H1 (cell line): ENCODE results near the gene SPON2. TPM values are rescaled to one million over a fixed set of nuclear protein-coding genes. Genes with fewer than 3 reads are reported as not detected.

Experiments used
- polyA plus RNA-seq, 7 experiments: library from polyadenylated mRNA; depleted of rRNA in 3 of 7; stranded (reverse) in 5 of 7; unstranded in 2 of 7; fragments of >200 nt in 5 of 7; fragments of 200-250 nt in 2 of 7; gene quantifications; 1 replicate in 5 of 7; 2 replicates in 1 of 7; 4 replicates in 1 of 7; pipeline versions ENCODE4 v1.2.1 to v1.2.3, GENCODE V29; 2011 to 2013; ENCODE audit warnings: missing spikeins in 2 of 7, mixed read lengths in 2 of 7
- total RNA-seq: library from RNA; stranded (reverse); fragmentation: NEBNext Ultra II Directional; extraction: Animal tissue kit (Norgen Biotek cat#: 25700); gene quantifications from 2 replicates; pipeline ENCODE4 v1.2.1, GENCODE V29; 2021
- TF ChIP-seq, protein P1 (sequence below), 3 experiments: IDR thresholded peaks; 1 replicate in 2 of 3; 2 replicates in 1 of 3; pipeline versions ENCODE4 v1.5.1 to v1.6.1; 2011; ENCODE audit warnings: low read length in 3 of 3, mild to moderate bottlenecking in 3 of 3, inconsistent platforms in 2 of 3, low read depth in 1 of 3, moderate library complexity in 1 of 3; ENCODE audit not compliant: insufficient read depth in 1 of 3; ENCODE audit errors: control extremely low read depth in 1 of 3

SPON2 gene
- total and polyA plus RNA-seq, 2 of the 8 experiments (the other 6 are each of a cell fraction or from before 2014, with no cell fraction given) = 2.8 to 3.2 TPM

DNA sequence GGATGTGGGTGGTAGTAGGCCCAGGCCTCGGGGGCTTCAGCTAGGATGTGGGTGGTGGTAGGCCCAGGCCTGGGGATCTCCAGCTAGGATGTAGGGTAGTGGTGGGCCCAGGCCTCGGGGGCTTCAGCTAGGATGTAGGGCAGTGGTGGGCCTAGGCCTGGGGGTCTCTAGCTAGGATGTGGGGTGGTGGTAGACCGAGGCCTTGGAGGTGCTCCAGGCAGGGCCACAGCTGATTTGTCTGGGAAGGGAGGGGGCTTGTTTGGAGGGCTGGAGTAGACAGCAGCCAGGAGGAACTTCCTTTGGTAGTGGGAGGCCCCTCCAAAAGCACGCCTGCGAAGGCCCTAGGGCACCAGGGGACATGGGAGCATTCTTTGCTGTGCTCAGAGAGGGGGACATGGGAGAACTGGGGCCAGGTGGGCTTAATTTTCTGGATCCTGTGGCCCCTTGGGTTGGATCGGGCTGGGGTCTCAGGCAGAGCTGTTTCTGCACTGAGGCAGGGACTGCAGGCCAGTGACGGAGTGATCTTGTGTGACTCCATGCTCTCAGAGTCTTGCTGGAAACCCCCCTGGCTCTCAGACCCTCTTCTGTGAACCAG is 3.3 kb upstream of the SPON2 start (continued):
- TF ChIP-seq, protein P1, sequence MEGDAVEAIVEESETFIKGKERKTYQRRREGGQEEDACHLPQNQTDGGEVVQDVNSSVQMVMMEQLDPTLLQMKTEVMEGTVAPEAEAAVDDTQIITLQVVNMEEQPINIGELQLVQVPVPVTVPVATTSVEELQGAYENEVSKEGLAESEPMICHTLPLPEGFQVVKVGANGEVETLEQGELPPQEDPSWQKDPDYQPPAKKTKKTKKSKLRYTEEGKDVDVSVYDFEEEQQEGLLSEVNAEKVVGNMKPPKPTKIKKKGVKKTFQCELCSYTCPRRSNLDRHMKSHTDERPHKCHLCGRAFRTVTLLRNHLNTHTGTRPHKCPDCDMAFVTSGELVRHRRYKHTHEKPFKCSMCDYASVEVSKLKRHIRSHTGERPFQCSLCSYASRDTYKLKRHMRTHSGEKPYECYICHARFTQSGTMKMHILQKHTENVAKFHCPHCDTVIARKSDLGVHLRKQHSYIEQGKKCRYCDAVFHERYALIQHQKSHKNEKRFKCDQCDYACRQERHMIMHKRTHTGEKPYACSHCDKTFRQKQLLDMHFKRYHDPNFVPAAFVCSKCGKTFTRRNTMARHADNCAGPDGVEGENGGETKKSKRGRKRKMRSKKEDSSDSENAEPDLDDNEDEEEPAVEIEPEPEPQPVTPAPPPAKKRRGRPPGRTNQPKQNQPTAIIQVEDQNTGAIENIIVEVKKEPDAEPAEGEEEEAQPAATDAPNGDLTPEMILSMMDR (IDR thresholded peaks at IDR 0.05; ENCODE audit: control extremely low read depth in 1 of 3, insufficient read depth in 1 of 3, low read depth in 1 of 3, low read length in 3 of 3) = no peak
